Limb (tissue), 2 donors: Measurements from ENCODE around the gene ALOX5AP.

Experiments used
- DNase-seq, 2 donors: peaks; one replicate each; pipeline ENCODE4 v3.0.0-alpha.2; 2016; ENCODE audit errors: extremely low spot score in 2 of 2

The ALOX5AP gene

GRCh38 chr13:30796631-30797601 is 61.6 kb downstream of the ALOX5AP start:
- DNase-seq = peak in 1 of 2 donors; percentile 23

GRCh38 chr13:30797847-30798535 is 62.6 kb downstream of the ALOX5AP start:
- peak in 1 of 2 donors; percentile 23 for DNase-seq

- DNase-seq = no peak
Observed at GRCh38 chr13:30798776-30799355, 63.5 kb downstream of the ALOX5AP start.

- peak in 1 of 2 donors; percentile 42 for DNase-seq
Observed at GRCh38 chr13:30799356-30799824, 64.0 kb downstream of the ALOX5AP start.

GRCh38 chr13:30800107-30800506 is 64.8 kb downstream of the ALOX5AP start:
- no peak for DNase-seq

GRCh38 chr13:30802501-30802900 is 67.2 kb downstream of the ALOX5AP start:
- DNase-seq = no peak

- peak; percentile 71 to 87 for DNase-seq
Observed at GRCh38 chr13:30802953-30803478, 67.7 kb downstream of the ALOX5AP start.

- peak in 1 of 2 donors; percentile 46 for DNase-seq
Observed at GRCh38 chr13:30803749-30804148, 68.4 kb downstream of the ALOX5AP start.

GRCh38 chr13:30804474-30804873 is 69.1 kb downstream of the ALOX5AP start:
- DNase-seq = peak in 1 of 2 donors; percentile 30

- DNase-seq = no peak
Observed at GRCh38 chr13:30805132-30805537, 69.8 kb downstream of the ALOX5AP start.

GRCh38 chr13:30805603-30806011 is 70.3 kb downstream of the ALOX5AP start:
- DNase-seq = peak; percentile 65 to 79

- peak in 1 of 2 donors; percentile 1 for DNase-seq
Observed at GRCh38 chr13:30806784-30807183, 71.4 kb downstream of the ALOX5AP start.

GRCh38 chr13:30807392-30807791 is 72.0 kb downstream of the ALOX5AP start:
- DNase-seq = peak in 1 of 2 donors; percentile 23

GRCh38 chr13:30808600-30808999 is 73.3 kb downstream of the ALOX5AP start:
- DNase-seq = no peak

GRCh38 chr13:30809787-30810186 is 74.4 kb downstream of the ALOX5AP start:
- peak in 1 of 2 donors; percentile 23 for DNase-seq

GRCh38 chr13:30810261-30810701 is 74.9 kb downstream of the ALOX5AP start:
- DNase-seq = peak in 1 of 2 donors; percentile 72

- peak in 1 of 2 donors; percentile 45 for DNase-seq
Observed at GRCh38 chr13:30810801-30811200, 75.5 kb downstream of the ALOX5AP start.
